ENCODE data around the gene ACKR1.

The ACKR1 gene

GRCh38 chr1:159247266-159247665, 42.6 kb downstream of the ACKR1 start:
- no peak overlapping the region for H3K4me3 ChIP-seq (ENCODE audit: low read depth, low read length)
- no peak for DNase-seq (ENCODE audit: low read depth)
- no peak for TF ChIP-seq CTCF (IDR thresholded peaks at IDR 0.05; ENCODE audit: low read depth, low read length, missing control alignments)

- H3K4me3 ChIP-seq (ENCODE audit: low read depth, low read length): no peak overlapping the region
- no peak for DNase-seq (ENCODE audit: low read depth)
- TF ChIP-seq CTCF (IDR thresholded peaks at IDR 0.05; ENCODE audit: low read depth, low read length, missing control alignments): no peak
Measured at GRCh38 chr1:159248311-159248710, 43.6 kb downstream of the ACKR1 start.

GRCh38 chr1:159250638-159251216, 46.1 kb downstream of the ACKR1 start:
- no peak for DNase-seq (ENCODE audit: low read depth)
- no peak for TF ChIP-seq CTCF (IDR thresholded peaks at IDR 0.05; ENCODE audit: low read depth, low read length, missing control alignments)
- no peak overlapping the region for H3K4me3 ChIP-seq (ENCODE audit: low read depth, low read length)

Measured in GM12864 (cell line).